Endometrial microvascular endothelial cells (primary cell): Measurements from ENCODE around the gene CSF2. TPM values are rescaled to one million over a fixed set of nuclear protein-coding genes. Genes with fewer than 3 reads are reported as not detected.

ENCODE experiments used
- in situ Hi-C: cut with HindIII; loops from 2 replicates; pipeline ENCODE4 v1.10.0; 2017; ENCODE audit warnings: low sequenced_read_pairs, low pct_unique_long_range_greater_than_20kb; ENCODE audit errors: inconsistent ontology term
- total RNA-seq: library from RNA; depleted of rRNA; stranded (reverse); fragments of >200 nt; gene quantifications from one replicate; pipeline ENCODE4 v1.2.3, GENCODE V29; 2015; ENCODE audit errors: inconsistent ontology term

CSF2 gene
- total RNA-seq, 1 donor from 2014 or later: 2.9 TPM

DNA sequence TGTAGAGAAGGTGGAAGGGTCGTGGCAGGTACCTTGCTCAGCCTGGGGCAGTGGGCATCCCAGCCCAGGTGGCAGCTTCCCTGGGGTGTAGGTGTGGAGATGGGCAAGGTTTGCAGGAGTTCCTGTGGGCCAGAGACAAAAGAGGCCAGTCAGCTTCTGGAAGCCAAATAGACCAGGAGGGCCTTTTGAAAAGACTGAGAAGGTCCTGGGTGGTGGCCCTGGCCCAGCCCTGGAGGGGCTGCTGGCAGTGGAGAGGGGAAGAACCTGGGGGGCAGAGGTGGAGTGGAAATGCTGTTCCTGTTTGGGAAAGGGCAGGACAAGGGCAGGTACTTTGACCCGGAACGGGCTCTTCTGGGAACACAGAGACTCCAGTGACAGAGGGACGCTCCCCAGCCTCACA lies 20.1 kb upstream of the CSF2 start:
- in situ Hi-C loops: no loop called here

DNA sequence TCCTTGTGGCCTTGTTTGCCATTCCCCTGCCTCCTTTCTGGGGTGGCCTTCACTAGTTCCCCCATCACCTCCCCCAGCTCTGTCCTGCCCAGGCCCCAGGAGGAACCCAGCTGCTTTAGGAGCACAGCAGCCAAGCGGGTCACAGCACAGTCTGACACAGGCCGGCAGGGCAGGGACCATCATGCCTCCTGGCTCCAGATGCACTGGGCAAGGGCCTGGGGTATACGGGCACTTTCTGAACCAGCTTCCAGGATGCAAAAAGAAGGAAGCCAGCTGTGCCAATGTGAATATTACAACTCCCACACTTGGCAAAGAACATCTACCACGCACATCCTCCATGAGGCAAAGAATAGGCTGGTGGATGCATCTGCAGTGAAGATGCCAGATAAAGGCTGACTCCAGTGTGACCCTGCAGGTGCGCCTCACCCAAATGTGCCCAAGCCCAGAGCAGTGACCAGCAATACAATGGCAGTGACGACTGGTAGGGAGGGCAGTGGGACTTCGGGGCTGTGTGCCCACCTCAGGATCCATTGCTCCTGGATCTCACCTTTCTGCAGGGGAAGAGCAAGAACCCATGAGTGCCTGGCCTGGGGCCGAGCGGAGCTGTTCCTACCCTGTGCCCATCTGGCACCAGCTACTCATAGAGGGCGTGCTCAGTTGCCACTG lies 19.4 kb upstream of the CSF2 start:
- in situ Hi-C loops: no loop called here

DNA sequence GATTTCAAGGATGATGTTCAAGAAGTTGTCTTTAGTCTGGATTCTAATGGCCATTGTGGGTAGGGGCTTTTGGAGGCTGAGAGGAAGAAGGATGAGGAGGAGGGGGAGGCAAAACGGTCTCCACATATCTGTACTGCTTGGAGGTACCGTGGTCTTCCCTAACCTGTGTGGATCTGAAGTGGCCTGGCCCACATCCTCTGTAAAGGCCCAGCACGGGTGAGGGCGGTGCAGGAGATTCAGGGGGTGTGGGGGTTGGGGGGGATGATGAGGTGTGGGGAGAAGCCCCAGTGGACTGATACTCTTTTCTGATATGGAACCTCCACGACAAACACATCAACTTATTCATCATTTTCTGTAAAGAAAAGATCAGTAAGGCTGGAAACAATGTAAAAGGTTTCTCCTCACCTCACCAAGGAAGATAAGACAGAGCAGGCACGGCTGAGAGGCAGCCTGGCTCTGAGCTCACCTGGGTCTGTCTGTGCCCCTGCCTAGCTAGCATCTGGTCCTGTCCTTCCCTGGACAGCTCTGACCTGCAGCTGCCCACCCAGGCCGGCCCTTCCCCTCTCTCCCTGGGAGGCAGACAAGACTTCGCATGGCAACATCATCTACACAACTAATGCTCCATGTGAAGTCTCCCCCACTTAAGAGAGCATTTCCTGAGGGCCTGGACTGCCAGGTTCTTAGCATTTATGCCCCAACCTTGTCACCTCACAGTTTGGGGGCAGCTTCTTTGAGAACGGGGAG lies 18.7 kb upstream of the CSF2 start:
- in situ Hi-C loops: no loop called here

DNA sequence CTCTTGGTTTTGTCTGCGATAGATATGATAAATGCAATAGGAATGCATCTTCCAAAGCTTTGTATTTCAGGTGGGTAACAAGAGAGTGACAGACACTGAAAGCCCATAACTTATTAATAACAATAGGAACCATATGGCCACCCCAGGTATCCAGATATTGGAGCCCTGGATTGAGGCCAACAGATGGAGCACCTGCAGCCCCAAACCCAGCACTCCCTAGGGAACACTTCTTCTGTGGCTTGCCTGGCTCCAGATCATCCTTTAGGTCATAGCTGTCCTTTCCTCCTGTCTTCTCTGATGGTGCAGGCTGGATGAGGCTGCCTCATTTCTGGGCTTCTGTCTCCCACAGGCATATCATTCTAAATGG lies 18.2 kb upstream of the CSF2 start:
- in situ Hi-C loops: no loop called here

DNA sequence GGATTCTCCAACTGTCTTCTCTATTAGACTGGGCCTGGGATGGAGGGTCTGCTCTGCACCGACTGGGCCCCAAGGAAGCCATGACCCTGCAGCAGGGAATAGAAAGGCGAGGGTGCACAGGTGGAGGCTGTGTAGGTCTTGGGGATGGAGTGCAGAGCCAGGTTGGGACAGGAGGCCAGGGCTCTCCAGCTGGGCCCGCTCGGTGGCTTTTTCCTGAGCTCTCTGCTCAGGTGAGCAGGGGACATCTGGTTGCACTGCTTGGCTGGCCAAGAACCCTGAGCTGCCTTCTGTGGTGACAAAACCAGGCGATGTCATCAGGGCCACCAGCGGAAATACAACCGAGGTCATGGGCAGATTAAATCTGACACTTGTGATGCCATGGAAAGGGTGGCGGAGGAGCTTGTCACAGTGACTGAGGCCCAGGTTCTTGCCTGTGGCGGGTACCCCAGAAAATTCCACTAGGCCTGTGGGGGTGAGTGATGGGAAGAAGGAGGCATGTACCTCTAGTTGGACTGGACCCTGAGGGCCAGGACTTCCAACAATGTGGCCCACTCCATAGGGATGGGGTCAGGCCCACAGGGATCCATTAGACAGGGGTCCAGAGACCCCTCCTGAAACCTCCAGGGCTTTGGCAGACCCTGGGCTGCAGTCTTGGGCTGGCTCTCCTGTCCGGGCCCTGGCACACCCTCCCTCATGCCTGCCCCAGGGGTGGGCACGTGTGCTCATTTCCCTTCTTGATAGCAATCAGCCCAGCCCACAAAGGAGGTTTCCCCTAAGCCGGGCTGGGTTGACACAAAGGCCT lies 17.6 kb upstream of the CSF2 start:
- in situ Hi-C loops: no loop called here

DNA sequence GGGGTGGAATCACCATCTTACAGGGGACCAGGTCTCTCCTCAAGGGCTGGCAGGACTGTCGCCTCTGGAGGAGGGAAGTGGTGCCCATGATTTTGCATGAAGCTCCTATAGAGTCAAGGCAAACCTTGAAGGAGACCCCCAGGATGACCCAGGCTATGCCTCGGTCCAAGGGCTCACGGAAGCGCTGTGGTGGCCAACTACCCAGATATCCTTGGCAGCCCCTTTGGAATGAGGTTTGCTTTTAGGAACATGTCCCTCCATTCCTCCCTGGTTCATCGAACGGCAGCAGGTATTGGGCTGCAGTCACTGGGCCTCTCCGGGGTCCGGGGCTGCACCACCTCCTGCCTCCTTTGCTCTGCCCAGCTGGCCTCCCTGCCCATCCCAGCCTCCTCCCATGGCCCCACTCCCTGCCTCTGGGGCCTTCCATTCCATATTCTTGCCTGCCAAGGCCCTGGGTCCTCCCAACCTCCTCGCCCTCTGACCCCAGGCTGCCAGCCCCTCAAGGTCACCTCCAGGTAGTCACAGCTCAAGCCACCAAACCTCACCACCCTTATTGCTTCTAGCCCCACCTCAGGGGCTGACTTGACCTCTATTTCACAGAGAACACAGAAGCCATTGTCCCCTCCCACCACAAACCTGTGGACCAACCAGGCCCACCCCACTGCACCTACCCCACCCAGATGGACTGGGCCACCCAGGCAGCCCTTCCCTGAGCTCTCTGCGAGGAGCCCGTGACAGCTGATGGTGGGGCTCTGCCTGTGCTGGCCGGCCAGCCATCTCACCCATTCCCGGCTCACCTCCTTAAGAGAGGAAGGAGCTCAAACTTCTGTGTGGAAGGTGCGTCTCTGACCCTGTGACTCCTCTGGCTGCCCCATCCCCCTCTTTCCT lies 16.7 kb upstream of the CSF2 start:
- in situ Hi-C loops: no loop called here

DNA sequence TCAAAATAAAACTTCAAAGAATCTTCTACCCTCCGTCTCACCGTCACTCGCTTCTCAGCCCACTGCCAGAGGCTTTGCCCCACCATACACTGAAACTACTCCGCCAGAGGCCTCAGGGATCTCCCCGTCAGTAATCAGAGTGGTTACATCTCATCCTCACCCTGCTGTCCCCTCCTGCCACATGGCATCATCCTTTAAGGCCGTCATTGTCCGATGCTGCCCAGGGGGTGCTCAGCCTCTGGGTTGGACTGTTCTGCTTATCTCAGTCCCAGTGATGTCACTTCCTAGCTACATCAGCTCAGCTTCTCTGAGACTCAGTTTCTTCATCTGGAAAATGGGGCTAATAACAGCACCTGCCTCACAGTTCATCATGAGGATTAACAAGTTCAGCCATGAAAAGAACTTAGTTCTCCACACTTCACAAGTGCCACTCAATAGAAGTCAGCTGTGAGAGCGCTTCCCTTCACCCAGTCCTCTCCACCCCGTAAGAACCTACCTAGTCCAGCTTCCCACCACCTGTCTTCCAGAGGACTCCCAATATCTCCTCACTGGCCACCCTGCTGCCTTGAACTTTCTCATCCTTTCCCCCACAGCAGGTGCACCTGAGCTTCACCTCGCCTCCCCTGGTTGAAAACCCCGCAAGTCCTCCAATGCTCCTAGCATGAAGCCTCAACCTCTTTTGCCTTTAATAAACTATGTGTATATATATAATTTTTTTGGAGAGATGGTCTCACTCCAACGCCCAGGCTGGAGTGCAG lies 15.9 kb upstream of the CSF2 start:
- in situ Hi-C loops: no loop called here

DNA sequence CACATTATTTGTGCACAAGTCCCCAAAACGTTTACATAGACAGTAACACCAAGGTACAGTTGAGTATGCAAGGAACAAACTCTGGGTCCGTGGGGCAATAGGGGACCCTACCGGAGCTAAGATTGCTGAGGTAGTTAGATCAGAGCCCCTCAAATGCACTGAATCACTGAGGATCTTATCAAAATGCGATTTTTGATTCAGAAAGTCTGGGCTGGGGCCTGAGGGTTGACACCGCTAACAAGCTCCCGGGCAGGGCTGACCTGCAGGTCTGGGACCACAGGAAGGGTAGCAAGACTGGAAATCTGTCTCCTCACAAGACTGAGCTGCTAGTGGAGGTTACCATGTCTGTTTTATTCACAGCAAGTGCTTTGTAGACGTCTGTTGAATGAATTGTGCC lies 14.9 kb upstream of the CSF2 start:
- in situ Hi-C loops: no loop called here

DNA sequence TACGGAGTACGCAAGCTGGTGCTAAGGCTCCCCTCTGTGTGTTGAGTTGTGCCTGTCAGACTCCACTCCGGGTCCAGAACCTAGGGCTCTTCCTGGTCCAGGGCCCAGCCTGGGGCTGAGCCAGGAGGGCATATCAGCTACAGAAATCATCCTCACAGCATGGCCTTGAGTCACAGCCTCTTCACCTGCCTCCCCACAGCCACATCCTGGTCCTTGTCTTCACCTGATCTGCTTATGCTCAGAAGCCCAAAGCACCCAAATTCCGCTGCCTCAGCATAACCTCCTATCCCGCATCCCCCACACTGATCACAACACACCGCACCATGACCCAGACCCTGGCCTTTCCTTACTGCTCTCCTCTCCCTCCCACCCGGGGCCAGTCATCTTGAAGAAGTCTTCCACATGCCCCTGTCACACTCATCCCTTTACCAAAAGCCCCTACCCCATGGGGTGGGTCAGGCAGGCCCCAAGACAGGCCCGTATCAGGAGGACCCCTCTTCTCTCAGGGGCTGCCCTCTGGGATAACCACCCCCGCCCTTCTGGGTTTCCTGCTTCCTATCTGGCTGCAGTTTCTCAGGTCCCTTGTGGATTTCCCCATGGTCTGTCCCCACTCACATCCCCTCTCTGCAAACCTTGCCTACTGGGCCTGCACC lies 14.4 kb upstream of the CSF2 start:
- in situ Hi-C loops: no loop called here

DNA sequence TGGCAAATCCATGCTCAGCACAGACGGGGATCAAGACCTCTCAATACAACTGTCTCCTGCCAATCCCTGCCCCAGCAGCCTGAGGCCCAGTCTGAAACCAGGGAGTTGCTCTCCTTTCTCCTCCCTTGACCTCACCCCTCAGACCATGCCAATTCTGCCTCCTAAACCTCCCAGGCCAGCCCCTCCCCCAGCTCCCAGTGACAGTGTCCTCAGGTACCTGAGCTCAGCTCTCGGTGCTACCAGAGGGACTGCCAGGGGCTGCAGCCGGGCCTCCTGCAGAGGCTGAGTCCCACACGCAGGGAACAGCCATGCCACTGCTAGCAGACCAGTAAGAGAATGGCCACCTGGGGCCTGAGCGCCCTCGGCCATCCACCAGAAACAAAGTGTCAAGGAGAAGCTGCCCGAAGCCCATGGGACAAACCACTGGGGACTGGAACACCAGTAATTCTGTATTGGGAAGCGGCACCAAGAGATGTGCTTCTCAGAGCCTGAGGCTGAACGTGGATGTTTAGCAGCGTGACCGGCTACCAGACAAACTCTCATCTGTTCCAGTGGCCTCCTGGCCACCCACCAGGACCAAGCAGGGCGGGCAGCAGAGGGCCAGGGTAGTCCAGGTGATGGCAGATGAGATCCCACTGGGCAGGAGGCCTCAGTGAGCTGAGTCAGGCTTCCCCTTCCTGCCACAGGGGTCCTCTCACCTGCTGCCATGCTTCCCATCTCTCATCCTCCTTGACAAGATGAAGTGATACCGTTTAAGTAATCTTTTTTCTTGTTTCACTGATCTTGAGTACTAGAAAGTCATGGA lies 13.7 kb upstream of the CSF2 start:
- in situ Hi-C loops: no loop called here

DNA sequence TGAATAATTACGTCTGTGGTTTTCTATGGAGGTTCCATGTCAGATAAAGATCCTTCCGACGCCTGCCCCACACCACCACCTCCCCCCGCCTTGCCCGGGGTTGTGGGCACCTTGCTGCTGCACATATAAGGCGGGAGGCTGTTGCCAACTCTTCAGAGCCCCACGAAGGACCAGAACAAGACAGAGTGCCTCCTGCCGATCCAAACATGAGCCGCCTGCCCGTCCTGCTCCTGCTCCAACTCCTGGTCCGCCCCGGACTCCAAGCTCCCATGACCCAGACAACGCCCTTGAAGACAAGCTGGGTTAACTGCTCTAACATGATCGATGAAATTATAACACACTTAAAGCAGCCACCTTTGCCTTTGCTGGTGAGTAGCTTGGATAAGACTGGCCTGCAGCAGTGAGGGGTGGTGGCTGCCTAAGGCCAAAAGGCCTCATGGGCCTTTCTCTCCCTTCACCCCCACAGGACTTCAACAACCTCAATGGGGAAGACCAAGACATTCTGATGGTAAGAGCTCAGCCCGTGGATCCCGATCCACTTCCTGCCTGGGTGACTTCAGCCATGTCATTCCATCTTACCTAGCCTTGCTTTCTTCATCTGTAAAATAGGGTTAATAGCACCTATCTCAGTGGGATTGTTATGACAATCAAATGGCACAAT lies 13.0 kb upstream of the CSF2 start, which contains the start of gene IL3:
IL3 (plus strand) TSS at position 155 of the 661 bp plus-strand sequence; CDS start at position 207, 52 bp downstream.
- in situ Hi-C loops: no loop called here

DNA sequence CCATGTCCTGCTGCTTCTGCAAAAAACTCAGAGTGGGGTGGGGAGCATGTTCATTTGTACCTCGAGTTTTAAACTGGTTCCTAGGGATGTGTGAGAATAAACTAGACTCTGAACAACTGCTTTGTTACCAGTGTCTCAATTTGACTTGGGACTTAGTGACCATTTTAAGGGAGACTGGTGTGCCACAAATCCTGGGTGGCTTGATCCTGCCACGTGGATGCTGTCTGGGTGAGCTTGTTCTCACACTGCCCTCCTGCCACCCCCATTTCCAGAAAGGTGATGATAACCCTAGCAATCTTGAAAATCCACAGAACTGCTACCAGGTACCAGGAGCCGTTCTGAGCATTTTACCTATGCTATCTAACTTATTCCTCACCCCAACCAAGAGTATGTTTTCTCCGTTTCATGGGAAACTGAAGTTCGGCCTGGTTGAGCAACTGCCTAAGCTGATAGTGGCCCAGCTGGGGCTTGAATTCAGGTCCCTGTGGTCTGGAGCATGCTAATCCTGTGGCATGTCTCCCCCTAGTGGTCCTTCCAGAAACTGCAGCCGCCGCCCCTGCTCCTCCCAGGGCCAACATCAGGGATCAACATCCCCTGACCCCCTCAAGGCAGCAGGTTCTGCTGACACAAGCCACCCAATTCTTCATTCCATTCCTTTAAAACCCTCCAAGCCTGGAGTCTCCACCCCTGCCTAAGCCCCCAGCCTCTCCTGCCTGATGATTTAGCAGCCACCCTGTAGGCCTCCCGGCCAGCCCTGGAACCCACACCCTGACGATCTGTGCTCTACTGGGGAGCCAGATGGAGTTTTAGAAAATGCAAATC lies 10.3 kb upstream of the CSF2 start:
- in situ Hi-C loops: no loop called here

DNA sequence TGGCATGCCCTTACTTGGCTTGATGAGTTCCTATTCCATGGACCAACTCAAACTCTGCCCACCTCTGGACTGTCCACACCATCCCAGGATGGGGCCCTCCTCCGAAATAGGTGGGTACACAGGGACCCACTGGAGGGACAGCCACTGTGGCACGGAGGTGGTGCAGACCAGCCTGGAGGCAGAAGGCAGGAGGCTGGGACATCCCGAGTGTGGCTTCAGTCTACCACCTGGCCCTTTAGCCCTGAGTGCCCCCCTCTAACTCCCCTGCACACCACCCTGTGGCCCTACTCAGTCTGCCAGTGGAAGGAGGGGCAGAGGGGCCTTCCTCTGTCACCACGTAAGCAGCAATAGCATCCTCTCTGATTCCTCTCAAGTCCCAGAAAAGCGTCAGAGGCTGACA lies 9.4 kb upstream of the CSF2 start:
- in situ Hi-C loops: no loop called here

DNA sequence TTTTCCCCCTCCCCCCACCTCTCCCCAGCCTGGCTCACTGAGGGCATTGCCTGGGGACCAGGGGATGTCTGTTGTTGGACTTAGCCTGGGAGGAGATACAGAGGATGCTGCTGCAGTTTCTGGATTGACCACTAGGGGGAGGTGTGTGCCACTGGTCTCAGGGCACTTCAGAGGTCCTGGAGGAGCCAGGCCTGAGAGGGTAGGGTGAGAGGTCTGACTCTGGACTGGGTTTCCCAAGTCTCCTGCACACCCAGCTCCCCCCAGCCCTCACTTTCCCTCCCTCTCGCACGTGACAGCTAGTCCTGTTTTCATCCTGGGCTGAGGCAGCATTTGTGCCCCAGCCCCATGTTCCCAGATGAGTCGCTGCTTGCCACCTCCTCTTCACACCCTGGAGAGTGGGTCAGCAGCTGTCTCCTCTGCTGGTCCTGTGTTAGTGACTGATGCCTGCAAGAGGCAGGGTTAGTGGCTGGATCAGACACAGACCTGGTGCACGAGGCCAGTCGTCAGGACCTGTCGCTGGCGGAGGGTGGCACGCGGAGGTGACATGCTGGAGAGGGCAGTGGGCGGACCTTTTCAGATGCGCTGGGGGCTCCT lies 8.8 kb upstream of the CSF2 start:
- in situ Hi-C loops: no loop called here

DNA sequence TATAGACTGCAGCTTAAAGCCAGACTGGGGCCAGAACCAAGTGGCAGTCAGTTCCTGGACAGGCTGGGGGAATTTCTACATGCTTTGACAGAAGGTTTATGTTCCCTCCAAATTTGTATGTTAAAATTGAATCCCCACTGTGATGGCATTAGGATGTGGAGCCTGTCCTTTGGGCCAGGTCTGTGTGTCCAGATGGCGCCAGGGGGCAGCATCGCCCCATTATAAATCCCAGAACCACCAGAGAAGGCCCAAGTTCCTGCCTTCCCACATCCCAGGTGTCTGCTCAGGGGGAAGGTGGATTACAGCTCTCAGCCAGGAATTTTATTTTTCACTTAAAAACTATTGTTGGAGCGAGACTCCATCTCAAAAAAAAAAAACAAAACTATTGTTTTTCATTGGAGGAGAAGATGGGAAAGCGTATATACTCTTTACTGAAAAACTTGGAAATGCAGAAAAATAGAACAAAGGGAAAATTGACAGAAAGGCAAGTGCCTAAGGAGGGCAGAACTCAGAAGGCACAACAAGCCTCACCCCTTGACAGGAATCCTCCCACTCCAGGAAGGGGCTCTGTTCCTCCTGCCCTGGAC lies 8.1 kb upstream of the CSF2 start:
- in situ Hi-C loops: no loop called here
